H1 (cell line): ENCODE data around the gene CAMTA1. TPM values are rescaled to one million over a fixed set of nuclear protein-coding genes. Genes with fewer than 3 reads are reported as not detected.

Experiments used
- CTCF ChIA-PET: fragments of 300-600 bp; sonication (Branson Sonifier 250); formaldehyde crosslinking; loops from one replicate; lab custom pipeline; 2021; ENCODE audit not compliant: partially characterized antibody; lab: Charles Lee
- POLR2A ChIA-PET: fragments of 300-600 bp; sonication (Branson Sonifier 250); formaldehyde crosslinking; loops from one replicate; lab custom pipeline; 2021; ENCODE audit warnings: inconsistent platforms; ENCODE audit not compliant: partially characterized antibody; lab: Charles Lee
- DNase-seq, 2 experiments: peaks; one replicate each; pipeline versions ENCODE4 v3.0.0 to v3.0.0-alpha.2; 2010 to 2022; ENCODE audit warnings: low spot score in 2 of 2, low read depth in 1 of 2, mixed read lengths in 1 of 2
- FAIRE-seq: peaks from 2 replicates; lab custom pipeline; 2011; peaks lifted over from hg19 to GRCh38; lab: Jason Lieb, UNC
- H2AFZ ChIP-seq: 2 replicates; pipeline ENCODE4 v1.8.1; 2012; ENCODE audit warnings: low read length, inconsistent platforms
- H2AK5ac ChIP-seq: 2 replicates; pipeline ENCODE4 v1.6.1; 2013; ENCODE audit warnings: low read depth, low read length
- H2BK120ac ChIP-seq: replicated peaks from 2 replicates; pipeline ENCODE3; 2013; ENCODE audit warnings: low read depth, low read length, inconsistent platforms
- H2BK12ac ChIP-seq: 2 replicates; pipeline ENCODE4 v1.6.1; 2013; ENCODE audit warnings: low read depth, low read length
- H2BK15ac ChIP-seq: 2 replicates; pipeline ENCODE4 v1.6.1; 2013; ENCODE audit warnings: low read length
- H2BK20ac ChIP-seq: 2 replicates; pipeline ENCODE4 v1.6.1; 2013; ENCODE audit warnings: low read length
- H2BK5ac ChIP-seq: 2 replicates; pipeline ENCODE4 v1.6.1; 2013; ENCODE audit warnings: low read depth, low read length
- H3K14ac ChIP-seq: 2 replicates; pipeline ENCODE4 v1.6.1; 2013; ENCODE audit warnings: inconsistent platforms; ENCODE audit not compliant: insufficient read length
- H3K18ac ChIP-seq: 2 replicates; pipeline ENCODE4 v1.6.1; 2013; ENCODE audit warnings: low read length; ENCODE audit errors: extremely low read depth
- H3K23ac ChIP-seq: 2 replicates; pipeline ENCODE4 v1.6.1; 2013; ENCODE audit warnings: inconsistent platforms; ENCODE audit not compliant: insufficient read length
- H3K23me2 ChIP-seq: 2 replicates; pipeline ENCODE4 v1.6.1; 2013; ENCODE audit warnings: low read depth, low read length
- H3K27ac ChIP-seq: 2 replicates; pipeline ENCODE4 v1.6.1; 2011; ENCODE audit warnings: low read depth, low read length, inconsistent platforms
- H3K27me3 ChIP-seq, 4 experiments: replicated peaks in 1 of 4; 1 replicate in 1 of 4; 2 replicates in 3 of 4; pipeline versions ENCODE4 v1.6.1 to v1.8.1; 2011 to 2013; ENCODE audit warnings: low read length in 3 of 4, mild to moderate bottlenecking in 3 of 4, inconsistent platforms in 2 of 4, mixed read lengths in 2 of 4, moderate library complexity in 1 of 4; ENCODE audit not compliant: control insufficient read depth in 3 of 4, insufficient read depth in 3 of 4; ENCODE audit errors: extremely low read depth in 1 of 4
- H3K36me3 ChIP-seq, 4 experiments: 2 replicates each; pipeline versions ENCODE4 v1.6.1 to v1.8.1; 2011 to 2013; ENCODE audit warnings: mild to moderate bottlenecking in 4 of 4, low read length in 3 of 4, moderate library complexity in 2 of 4, control low read depth in 1 of 4, inconsistent platforms in 1 of 4; ENCODE audit not compliant: insufficient read depth in 4 of 4, control insufficient read depth in 2 of 4
- H3K4ac ChIP-seq: replicated peaks from 2 replicates; pipeline ENCODE3; 2013; ENCODE audit warnings: low read length, low read depth, mixed read lengths, inconsistent platforms; ENCODE audit not compliant: insufficient read length
- H3K4me1 ChIP-seq, 4 experiments: replicated peaks in 1 of 4; 1 replicate in 1 of 4; 2 replicates in 3 of 4; pipeline versions ENCODE4 v1.6.1 to v1.8.1; 2011 to 2013; ENCODE audit warnings: low read length in 3 of 4, inconsistent platforms in 2 of 4, mixed read lengths in 1 of 4; ENCODE audit not compliant: insufficient read depth in 4 of 4, control insufficient read depth in 3 of 4
- H3K4me2 ChIP-seq, 2 experiments: 2 replicates each; pipeline versions ENCODE4 v1.6.1 to v1.8.1; 2011 to 2013; ENCODE audit warnings: low read depth in 2 of 2, low read length in 2 of 2, control low read depth in 1 of 2, inconsistent platforms in 1 of 2, mild to moderate bottlenecking in 1 of 2; ENCODE audit not compliant: insufficient read depth in 1 of 2
- H3K4me3 ChIP-seq, 4 experiments: fragments of 200-600, 300-600 bp in 1 of 4; sonication (generic), shearing (Covaris generic), sonication (Bioruptor Twin) in 1 of 4; 2 replicates each; pipeline versions ENCODE4 v1.5.1 to v1.8.1; 2011 to 2016; ENCODE audit warnings: low read length in 4 of 4, low read depth in 3 of 4, control low read depth in 2 of 4, inconsistent platforms in 2 of 4, mild to moderate bottlenecking in 2 of 4, mixed read lengths in 1 of 4, moderate library complexity in 1 of 4; ENCODE audit not compliant: insufficient read depth in 2 of 4; ENCODE audit errors: extremely low read depth in 1 of 4
- H3K56ac ChIP-seq: replicated peaks from 2 replicates; pipeline ENCODE3; 2013; ENCODE audit warnings: low read depth, mild to moderate bottlenecking, mixed read lengths, low read length, inconsistent platforms; ENCODE audit not compliant: insufficient read length
- H3K79me1 ChIP-seq: 2 replicates; pipeline ENCODE4 v1.6.1; 2013; ENCODE audit warnings: low read depth, low read length, control low read depth
- H3K79me2 ChIP-seq, 2 experiments: 2 replicates each; pipeline versions ENCODE4 v1.6.1 to v1.8.1; 2012 to 2013; ENCODE audit warnings: low read length in 2 of 2, mild to moderate bottlenecking in 2 of 2, inconsistent platforms in 1 of 2; ENCODE audit not compliant: insufficient read depth in 2 of 2, control insufficient read depth in 1 of 2
- H3K9ac ChIP-seq, 4 experiments: replicated peaks in 1 of 4; 1 replicate in 1 of 4; 2 replicates in 3 of 4; pipeline versions ENCODE4 v1.6.1 to v1.8.1; 2011 to 2013; ENCODE audit warnings: low read depth in 3 of 4, low read length in 3 of 4, control low read depth in 2 of 4, mild to moderate bottlenecking in 2 of 4, moderate library complexity in 2 of 4, inconsistent platforms in 1 of 4; ENCODE audit errors: extremely low read depth in 1 of 4
- H3K9me3 ChIP-seq, 2 experiments: 2 replicates each; pipeline versions ENCODE4 v1.6.1 to v1.8.1; 2012 to 2013; ENCODE audit warnings: mild to moderate bottlenecking in 2 of 2, moderate library complexity in 2 of 2, control low read depth in 1 of 2, inconsistent platforms in 1 of 2, low read depth in 1 of 2, low read length in 1 of 2, mixed read lengths in 1 of 2; ENCODE audit not compliant: insufficient read depth in 2 of 2
- H4K20me1 ChIP-seq, 2 experiments: replicated peaks in 1 of 2; 2 replicates each; pipeline versions ENCODE3 to v1.8.1; 2011 to 2013; ENCODE audit warnings: inconsistent platforms in 2 of 2, low read length in 2 of 2, mild to moderate bottlenecking in 1 of 2; ENCODE audit not compliant: insufficient read depth in 2 of 2, control insufficient read depth in 1 of 2
- H4K5ac ChIP-seq: 2 replicates; pipeline ENCODE4 v1.6.1; 2013; ENCODE audit warnings: low read length, low read depth, mixed read lengths, inconsistent platforms; ENCODE audit not compliant: insufficient read length
- H4K8ac ChIP-seq: 2 replicates; pipeline ENCODE4 v1.8.0; 2013; ENCODE audit warnings: mild to moderate bottlenecking, moderate library complexity, low read length, inconsistent platforms; ENCODE audit not compliant: insufficient read depth; ENCODE audit errors: extremely low read depth
- H4K91ac ChIP-seq: replicated peaks from 2 replicates; pipeline ENCODE3; 2013; ENCODE audit warnings: low read length, mixed read lengths, inconsistent platforms; ENCODE audit not compliant: insufficient read length
- CBX5 ChIP-seq: fragments of 300-800, 300-1000 bp; sonication (generic); IDR thresholded peaks from 2 replicates; pipeline ENCODE4 v1.7.1; 2016; ENCODE audit warnings: antibody characterized with exemption, low read length, low read depth
- CHD1 ChIP-seq: IDR thresholded peaks from 2 replicates; pipeline ENCODE4 v1.6.1; 2012; ENCODE audit warnings: low read depth, low read length, improper control_type of control experiment
- CHD2 ChIP-seq: IDR thresholded peaks from 2 replicates; pipeline ENCODE4 v1.6.1; 2012; ENCODE audit warnings: low read length, improper control_type of control experiment
- E2F6 ChIP-seq: IDR thresholded peaks from 2 replicates; pipeline ENCODE4 v1.6.1; 2012; ENCODE audit warnings: inconsistent platforms
- FOSL1 ChIP-seq: IDR thresholded peaks from 2 replicates; pipeline ENCODE4 v1.6.1; 2011; ENCODE audit warnings: mild to moderate bottlenecking, low read depth, low read length, moderate library complexity; ENCODE audit not compliant: insufficient read depth
- KDM1A ChIP-seq: fragments of 200-600, 300-600 bp; sonication (generic); IDR thresholded peaks from 2 replicates; pipeline ENCODE4 v1.7.1; 2016; ENCODE audit warnings: mild to moderate bottlenecking, low read length, borderline replicate concordance
- MAX ChIP-seq: IDR thresholded peaks from 2 replicates; pipeline ENCODE4 v1.6.1; 2012; ENCODE audit warnings: inconsistent platforms
- SIX5 ChIP-seq: IDR thresholded peaks from 2 replicates; pipeline ENCODE4 v1.6.1; 2011; ENCODE audit warnings: mild to moderate bottlenecking, low read depth, low read length
- SP1 ChIP-seq: IDR thresholded peaks from 2 replicates; pipeline ENCODE4 v1.6.1; 2011; ENCODE audit warnings: low read depth, low read length
- TEAD4 ChIP-seq: IDR thresholded peaks from 2 replicates; pipeline ENCODE4 v1.6.1; 2012; ENCODE audit warnings: low read depth, low read length, inconsistent platforms, mixed read lengths
- USF2 ChIP-seq: IDR thresholded peaks from 2 replicates; pipeline ENCODE4 v1.6.1; 2011; ENCODE audit warnings: low read length, improper control_type of control experiment
- ZNF274 ChIP-seq: IDR thresholded peaks from 2 replicates; pipeline ENCODE4 v1.7.0; 2012; ENCODE audit warnings: low read length, borderline replicate concordance; ENCODE audit errors: extremely low read depth
- WGBS, 2 experiments: shearing (Covaris generic) in 1 of 2; methylation state at CpG; one replicate each; pipeline versions ENCODE4 v1.1.6 to v1.1.7; 2013 to 2015; ENCODE audit warnings: low lambda C conversion rate in 2 of 2, mixed read lengths in 2 of 2, inconsistent platforms in 1 of 2, low coverage in 1 of 2, missing lambda C conversion rate in 1 of 2; ENCODE audit not compliant: insufficient replicate concordance in 2 of 2, insufficient coverage in 1 of 2, insufficient read length in 1 of 2; ENCODE audit errors: extremely low coverage in 1 of 2, missing lambda C conversion rate in 1 of 2; 5-methylcytosine and 5-hydroxymethylcytosine counted together
- polyA plus RNA-seq, 7 experiments: library from polyadenylated mRNA; depleted of rRNA in 3 of 7; stranded (reverse) in 5 of 7; unstranded in 2 of 7; fragments of >200 nt in 5 of 7; fragments of 200-250 nt in 2 of 7; gene quantifications; 1 replicate in 5 of 7; 2 replicates in 1 of 7; 4 replicates in 1 of 7; pipeline versions ENCODE4 v1.2.1 to v1.2.3, GENCODE V29; 2011 to 2013; ENCODE audit warnings: missing spikeins in 2 of 7, mixed read lengths in 2 of 7
- total RNA-seq: library from RNA; stranded (reverse); fragmentation: NEBNext Ultra II Directional; extraction: Animal tissue kit (Norgen Biotek cat#: 25700); gene quantifications from 2 replicates; pipeline ENCODE4 v1.2.1, GENCODE V29; 2021

Gene CAMTA1
- total and polyA plus RNA-seq, 2 of the 8 experiments (the other 6 are each of a cell fraction or from before 2014, with no cell fraction given) = 65.0 to 119 TPM

GRCh38 chr1:6761196-6761737, 24.0 kb upstream of the CAMTA1 start:
- POLR2A ChIA-PET = no interaction called here
- no peaks in the 10 kb centered on the region; a peak in 1 of 7 replicates for H3K27me3 ChIP-seq
- TF ChIP-seq E2F6 (no peak), KDM1A (no peak), CBX5 (no peak), ZNF274 (no peak), CHD1 (no peak), MAX (no peak), TEAD4 (no peak), USF2 (no peak), SP1 (no peak), FOSL1 (no peak), SIX5 (no peak), CHD2 (no peak)

More at GRCh38 chr1:6761196-6761737, 24.0 kb upstream of the CAMTA1 start:
- no peak overlapping the region for H2BK15ac ChIP-seq
- 90% methylated on average over 9 of the region's 9 CpGs; no CpG with 5 or more reads in 1 of the 2 experiments for WGBS, 2 experiments
- H3K18ac ChIP-seq = no peak overlapping the region
- H3K36me3 ChIP-seq = no peaks in the 10 kb centered on the region
- no peak overlapping the region for H2BK20ac ChIP-seq
- H3K14ac ChIP-seq = no peak overlapping the region
- DNase-seq = no peak
- peaks cover 0 to 2% (median 0%) of the 10 kb centered on the region in 4 experiments; a peak in 1 of 7 replicates for H3K4me1 ChIP-seq
- H2BK5ac ChIP-seq = no peak overlapping the region
- H2BK12ac ChIP-seq = no peak overlapping the region
- no peak overlapping the region for H3K9ac ChIP-seq
- no peaks in the 10 kb centered on the region for H3K23me2 ChIP-seq
- no peaks in the 10 kb centered on the region for H3K79me2 ChIP-seq
- H4K20me1 ChIP-seq = no peaks in the 10 kb centered on the region
- no peak overlapping the region for H3K27ac ChIP-seq
- no peak overlapping the region for H2BK120ac ChIP-seq
- H3K23ac ChIP-seq = no peak overlapping the region
- H3K9me3 ChIP-seq = no peaks in the 10 kb centered on the region
- no peak overlapping the region for H2AFZ ChIP-seq
- H4K91ac ChIP-seq = no peak overlapping the region
- FAIRE-seq = no peak
- H4K8ac ChIP-seq = no peak overlapping the region
- H3K4me2 ChIP-seq = no peak overlapping the region
- H3K56ac ChIP-seq = no peak overlapping the region
- no peaks in the 10 kb centered on the region for H3K79me1 ChIP-seq
- no peak overlapping the region for H3K4me3 ChIP-seq
- H2AK5ac ChIP-seq = no peak overlapping the region
- no peak overlapping the region for H3K4ac ChIP-seq
- CTCF ChIA-PET = interaction anchor here (0.6 to 1.8 kb wide), 6 partner anchors 13 to 102 kb away, joined by 3 to 6 read pairs (median 3); no protein-coding TSS in a partner anchor
- no peak overlapping the region for H4K5ac ChIP-seq
